Anterior cingulate cortex (tissue), 58 donors: ENCODE results near the gene SDHAF2.
A peak's percentile ranks its signal among the peaks of the same experiment; 100 is the strongest.

Experiments
- DNase-seq, 58 donors: peaks; one replicate each; lab custom pipeline; 2025; lab: John Stamatoyannopoulos, UW

The SDHAF2 gene

GRCh38 chr11:61494381-61494961 is 64.5 kb downstream of the SDHAF2 start:
- DNase-seq: no peak

DNA sequence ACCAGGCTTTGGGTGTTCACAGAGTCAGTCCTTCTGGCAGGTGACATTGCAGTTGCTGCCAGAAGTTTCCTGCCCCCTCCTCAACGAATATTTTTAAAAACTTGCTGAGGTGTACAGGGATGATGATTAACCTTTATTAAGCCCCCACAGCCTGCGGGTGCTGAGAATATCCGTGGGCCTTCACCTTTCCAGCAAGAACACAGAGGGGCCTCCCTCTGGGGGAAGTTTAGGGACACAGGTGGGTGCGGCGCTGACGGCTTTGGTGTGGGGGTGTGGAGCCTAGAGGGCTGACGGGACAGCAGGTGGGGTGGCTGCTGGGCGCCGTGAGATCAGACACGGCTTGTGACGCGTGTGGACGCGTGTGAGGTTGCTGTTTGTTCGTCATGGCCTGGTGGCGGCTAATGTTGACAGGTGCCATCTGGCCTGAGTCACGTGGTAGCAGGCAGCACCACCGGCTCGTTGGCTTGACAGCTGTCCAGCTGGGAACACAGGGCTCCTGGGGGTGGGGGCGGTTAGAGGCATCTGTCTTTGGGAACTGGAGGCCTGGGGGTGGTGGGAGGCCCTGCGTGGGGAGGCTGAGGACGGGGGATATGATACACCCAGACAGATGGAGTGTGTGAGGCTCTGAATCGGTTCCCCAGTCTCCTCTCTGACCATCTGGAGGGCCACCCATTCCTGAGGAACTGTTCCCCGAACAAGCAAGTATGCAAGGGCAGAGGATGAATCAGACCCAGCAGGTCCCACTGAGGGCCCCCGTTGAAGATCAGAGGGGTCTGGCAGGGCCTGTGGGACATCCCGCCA is 66.1 kb downstream of the SDHAF2 start:
- peak in 14 of 58 donors; percentile 20 to 72 (median 34) for DNase-seq
